Daoy (cell line): ENCODE results near the gene AKAP10. TPM values are rescaled to one million over a fixed set of nuclear protein-coding genes. Genes with fewer than 3 reads are reported as not detected.
"Not testable (repeated sequence)": the region's sequence is repeated elsewhere in the genome, so short reads cannot be mapped to it uniquely, and the experiment has no call there.

Source experiments
- DNase-seq: peaks from one replicate; pipeline ENCODE4 v3.0.0-alpha.2; 2015; ENCODE audit warnings: low read depth
- total RNA-seq: library from RNA; depleted of rRNA; stranded (reverse); fragments of >200 nt; shearing (Covaris generic); gene quantifications from 2 replicates; pipeline ENCODE4 v1.2.3, GENCODE V29; 2014

Gene AKAP10
- total RNA-seq, 1 experiment from 2014 or later: 17.7 TPM

DNA sequence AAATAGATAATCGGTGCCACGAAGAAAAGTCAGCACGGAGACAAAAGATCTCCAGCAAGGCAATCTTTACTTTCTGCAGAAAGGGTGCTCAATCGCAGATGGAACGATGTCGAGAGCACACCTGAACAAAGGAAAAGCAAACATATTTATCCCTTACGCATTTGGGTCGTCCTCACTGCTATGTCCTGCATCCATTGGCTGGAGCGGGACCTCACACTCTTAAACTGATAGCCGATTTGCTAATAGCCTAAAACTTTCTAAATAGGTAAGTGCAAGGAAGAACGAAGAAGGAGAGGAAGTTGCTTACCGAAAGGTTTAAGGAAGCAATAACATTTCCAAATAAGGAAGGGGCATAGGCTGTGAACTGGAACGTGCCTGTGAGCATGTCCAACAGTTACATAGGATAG is 1.2 kb upstream of the AKAP10 start:
- no peak for DNase-seq

DNA sequence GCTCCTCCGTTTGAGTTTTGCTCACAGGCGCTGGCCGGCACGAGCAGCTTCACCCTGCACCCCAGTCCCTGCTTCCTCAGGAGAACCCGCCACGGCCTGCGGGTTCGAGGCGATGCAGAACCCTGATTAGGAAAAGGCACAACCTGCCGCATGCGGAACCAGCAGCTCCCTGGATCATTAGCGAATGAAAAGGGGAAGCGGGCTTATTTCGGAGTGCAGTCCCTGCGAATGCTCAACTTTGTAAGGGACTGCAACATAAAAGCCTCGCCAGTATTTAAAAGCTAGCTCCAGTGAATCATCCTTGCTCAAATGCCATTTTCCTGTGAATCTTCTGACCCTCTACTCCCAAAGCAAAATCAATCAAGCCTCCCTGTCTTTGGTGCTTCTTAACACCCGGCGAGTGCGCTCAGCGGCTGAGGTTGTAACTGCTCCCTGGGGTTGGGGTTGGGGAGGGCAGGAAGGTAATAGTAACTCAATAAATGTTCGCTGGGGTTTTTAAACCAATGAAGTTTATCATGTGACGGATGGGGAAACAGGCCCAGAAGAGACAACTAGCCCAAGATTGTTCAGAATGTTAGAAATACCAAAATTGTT is 678 bp upstream of the AKAP10 start:
- no peak for DNase-seq

DNA sequence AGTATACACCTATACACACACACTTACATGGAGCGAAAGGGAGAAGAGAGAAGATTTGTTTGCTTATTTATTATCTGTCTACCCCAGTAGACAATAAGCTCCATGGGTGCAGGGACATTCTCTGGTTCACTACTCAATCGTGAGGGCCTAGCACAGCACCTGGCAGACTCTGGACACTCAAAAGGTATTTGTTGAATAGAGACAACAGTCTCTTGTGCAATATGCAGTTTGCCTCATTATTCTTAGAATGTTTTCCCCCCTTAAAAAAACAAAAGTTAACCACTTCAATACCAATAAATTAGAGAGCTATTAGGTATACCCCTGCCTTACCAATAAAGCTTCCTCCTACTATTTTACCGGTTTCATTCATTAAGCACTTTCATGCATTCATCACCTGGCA is 2.0 kb downstream of the AKAP10 start:
- DNase-seq: no peak

DNA sequence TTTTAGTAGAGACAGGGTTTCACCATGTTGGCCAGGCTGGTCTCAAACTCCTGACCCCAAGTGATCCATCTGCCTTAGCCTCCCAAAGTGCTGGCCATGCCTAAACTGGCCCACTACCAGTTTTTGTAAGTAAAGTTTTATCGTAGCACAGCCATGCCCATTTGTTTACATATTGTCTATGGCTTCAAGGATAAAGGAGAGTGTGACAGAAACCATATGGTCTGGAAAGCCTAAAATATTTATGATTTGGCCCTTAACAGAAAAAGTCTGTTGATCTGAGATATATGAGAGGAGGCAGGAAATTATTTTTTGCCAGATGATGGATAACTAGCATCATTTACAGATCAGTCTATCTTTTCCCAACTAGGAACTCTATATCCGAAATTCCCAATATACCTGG is 4.5 kb downstream of the AKAP10 start:
- no peak for DNase-seq

DNA sequence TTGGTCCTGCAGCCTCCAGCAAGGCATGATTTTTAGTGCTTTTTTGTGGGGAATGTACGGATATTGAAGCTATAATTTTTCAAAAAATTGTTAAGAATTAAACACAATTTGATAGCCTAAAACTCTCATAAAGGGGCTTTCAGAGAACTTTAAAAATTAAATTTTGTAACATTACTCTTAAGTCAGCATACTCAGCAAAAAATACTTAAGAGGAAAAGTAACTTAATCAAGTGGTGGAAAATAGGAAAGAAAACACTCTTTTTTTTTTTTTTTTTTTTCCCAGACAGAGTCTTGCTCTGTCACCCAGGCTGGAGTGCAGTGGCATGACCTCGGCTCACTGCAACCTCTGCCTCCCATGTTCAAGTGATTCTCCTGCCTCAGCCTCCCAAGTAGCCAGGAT is 14.7 kb downstream of the AKAP10 start:
- DNase-seq: not testable (repeated sequence)

DNA sequence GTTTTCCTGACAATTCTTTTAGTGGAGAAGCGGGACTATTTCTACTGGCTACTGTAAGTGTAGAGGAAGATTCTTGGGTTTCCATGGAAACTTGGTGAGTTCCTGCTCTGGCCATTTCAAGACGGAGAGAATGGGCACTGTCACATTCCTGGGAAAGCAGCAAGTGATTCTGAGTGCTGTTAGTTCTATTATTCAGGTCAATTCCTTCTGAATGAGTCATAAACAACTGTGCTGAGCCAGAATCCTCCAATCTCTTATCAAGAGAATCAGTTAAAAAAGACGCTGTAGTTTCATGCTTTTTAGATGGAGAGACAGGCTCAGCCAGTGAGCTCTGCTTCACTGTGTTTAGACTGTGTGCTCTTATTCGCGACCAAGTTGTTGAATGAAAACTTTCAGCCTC is 19.6 kb downstream of the AKAP10 start:
- peak; percentile 77 for DNase-seq

DNA sequence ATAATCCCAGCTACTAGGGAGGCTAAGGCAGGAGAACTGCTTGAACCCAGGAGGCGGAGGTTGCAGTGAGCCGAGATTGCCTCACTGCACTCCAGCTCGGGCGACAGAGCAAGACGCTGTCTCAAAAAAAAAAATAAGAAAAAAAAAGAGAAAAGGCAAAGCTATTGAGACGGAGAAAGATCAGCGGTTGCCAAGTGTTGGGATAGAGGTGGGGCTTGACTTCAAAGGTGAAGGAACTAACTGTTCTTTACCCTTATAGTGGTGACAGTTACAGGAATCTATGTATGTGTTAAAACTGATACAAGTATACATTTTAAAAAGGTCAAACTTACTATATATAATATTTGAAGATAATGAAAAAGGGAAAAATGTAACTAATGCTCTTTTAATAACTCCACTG is 22.5 kb downstream of the AKAP10 start:
- DNase-seq: no peak

DNA sequence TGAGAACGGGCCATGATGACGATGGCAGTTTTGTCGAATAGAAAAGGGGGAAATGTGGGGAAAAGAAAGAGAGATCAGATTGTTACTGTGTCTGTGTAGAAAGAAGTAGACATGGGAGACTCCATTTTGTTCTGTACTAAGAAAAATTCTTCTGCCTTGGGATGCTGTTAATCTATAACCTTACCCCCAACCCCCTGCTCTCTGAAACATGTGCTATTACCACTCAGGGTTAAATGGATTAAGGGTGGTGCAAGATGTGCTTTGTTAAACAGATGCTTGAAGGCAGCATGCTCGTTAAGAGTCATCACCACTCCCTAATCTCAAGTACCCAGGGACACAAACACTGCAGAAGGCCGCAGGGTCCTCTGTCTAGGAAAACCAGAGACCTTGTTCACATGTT is 26.2 kb downstream of the AKAP10 start:
- DNase-seq: not testable (repeated sequence)

DNA sequence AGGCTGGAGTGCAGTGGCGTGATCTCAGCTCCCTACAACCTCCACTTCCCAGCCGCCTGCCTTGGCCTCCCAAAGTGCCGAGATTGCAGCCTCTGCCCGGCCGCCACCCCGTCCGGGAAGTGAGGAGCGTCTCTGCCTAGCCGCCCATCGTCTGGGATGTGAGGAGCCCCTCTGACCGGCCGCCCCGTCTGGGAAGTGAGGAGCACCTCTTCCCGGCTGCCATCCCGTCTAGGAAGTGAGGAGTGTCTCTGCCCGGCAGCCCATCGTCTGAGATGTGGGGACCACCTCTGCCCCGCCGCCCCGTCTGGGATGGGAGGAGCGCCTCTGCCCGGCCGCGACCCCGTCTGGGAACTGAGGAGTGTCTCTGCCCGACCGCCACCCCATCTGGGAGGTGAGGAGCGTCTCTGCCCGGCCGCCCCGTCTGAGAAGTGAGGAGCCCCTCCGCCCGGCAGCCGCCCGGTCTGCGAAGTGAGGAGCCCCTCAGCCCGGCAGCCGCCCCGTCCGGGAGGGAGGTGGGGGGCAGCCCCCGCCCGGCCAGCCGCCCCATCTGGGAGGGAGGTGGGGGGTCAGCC is 26.9 kb downstream of the AKAP10 start:
- not testable (repeated sequence) for DNase-seq

DNA sequence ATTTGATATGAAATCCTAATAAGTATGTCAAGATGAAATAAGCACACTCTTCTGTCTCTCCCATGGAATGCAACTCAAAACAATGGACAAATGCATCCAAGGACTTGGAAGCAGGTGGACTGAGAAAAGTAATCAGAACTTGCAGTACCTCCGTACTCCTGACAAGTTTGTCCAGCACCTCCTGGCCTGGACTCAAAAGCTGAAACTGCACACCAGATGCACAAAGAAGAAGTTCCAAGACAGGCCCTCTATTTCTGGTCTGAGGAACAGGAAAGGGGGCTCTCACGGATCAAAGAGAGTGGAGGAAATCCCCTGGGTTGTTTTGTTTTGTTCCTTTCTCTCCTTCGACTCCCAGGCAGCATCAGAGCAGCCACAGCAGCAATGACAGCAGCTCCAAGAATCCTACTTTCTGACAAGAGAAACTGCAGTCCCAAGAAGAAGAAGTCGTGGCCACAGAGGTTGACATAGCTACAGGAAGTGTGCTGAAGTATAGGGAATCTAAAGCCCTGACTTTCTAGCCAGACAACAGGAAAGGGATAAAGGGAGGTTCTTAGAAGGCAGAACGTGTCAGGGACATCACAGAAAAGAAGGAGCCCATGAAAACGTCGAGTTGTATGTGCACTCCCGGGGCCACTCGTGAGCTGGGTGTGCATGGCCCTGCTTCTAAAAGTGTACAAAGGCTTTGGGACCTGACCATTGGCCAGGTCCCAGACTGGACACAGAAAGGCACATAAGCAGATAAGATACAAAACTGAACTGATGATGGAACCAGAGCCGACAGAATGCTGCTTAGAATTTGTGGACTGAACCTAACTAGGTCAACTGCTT is 29.3 kb downstream of the AKAP10 start:
- no peak for DNase-seq

DNA sequence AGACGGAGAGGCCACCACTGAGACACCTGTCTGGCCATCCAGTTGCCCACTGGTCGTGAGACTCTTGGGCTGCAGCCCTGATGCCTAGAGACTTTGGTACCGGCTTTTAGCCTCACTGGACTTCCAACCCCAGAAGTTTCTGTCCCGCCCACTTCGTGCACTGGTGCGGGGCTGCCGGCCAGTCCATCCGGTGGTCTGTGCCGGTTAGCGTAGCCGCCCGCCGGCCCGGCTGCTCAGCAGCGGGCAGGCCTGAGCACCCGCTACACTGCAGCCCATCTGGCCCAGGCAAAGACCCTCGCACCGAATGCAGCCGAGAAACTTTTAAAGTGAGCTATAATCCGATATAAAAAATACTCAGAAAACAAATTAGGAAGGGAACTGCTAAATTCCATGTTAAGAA is 30.7 kb downstream of the AKAP10 start:
- DNase-seq: no peak

DNA sequence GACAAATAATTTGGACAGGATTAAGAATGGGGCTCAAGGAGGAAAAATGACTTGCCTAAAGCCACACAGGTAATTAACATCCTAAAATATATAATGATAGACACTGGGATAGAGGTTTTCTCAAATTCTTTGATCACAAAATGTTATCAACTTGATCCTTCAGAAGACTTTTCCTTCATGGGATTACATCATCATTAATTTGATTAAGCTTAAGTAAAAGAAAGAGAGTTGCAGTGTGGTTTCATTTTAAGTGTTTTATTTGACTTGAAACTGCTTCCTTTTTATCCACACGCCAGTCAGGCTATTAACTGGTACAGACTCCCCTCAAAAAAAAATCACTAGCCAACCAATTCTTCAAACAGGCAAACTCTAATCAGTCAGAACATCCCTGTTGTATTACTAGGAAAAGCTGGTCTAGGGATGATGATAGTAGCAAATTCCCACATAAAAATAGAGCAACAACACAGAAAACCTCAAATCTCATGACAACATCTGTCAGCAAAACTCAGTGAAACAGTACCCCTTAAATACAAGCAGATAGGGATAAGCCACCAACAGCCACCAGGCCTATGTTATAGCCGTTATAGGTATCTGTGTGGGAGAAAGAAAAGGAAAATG is 32.5 kb downstream of the AKAP10 start:
- no peak for DNase-seq

DNA sequence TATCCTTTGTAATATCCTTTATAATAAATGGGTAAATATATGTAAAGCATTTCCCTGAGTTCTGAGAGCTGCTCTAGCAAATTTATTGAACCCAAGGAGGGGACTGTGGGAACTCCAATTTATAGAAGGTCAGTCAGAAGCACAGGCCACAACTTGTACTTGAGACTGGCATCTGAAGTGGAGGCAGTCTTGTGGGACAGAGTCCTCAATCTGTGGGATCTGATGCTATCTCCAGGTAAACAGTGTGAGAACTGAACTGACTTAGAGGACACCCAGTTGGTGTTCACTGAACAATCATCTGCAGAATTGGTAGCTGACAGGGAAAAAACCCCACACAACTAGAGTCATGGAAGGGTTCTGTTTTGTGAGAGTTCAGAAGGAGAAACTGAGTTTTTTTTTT is 34.0 kb downstream of the AKAP10 start:
- DNase-seq: no peak

DNA sequence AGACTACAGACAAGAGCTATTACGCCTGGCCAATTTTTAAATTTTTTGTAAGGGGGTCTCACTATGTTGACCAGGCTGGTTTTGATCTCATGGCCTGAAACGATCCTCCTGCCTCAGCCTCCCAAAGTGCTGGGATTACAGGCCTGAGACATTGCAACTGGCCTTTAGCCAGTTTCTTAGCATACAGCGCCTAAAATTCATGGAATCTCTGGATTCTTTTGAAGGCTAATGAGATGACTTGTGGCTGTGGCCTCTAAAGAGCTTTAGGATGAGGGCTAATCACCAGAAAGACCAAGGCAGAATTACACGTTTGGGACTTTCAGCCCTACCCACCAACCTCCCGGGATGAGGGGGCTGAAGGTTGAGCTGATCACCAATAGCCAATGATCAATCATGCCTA is 34.6 kb downstream of the AKAP10 start:
- DNase-seq: no peak

DNA sequence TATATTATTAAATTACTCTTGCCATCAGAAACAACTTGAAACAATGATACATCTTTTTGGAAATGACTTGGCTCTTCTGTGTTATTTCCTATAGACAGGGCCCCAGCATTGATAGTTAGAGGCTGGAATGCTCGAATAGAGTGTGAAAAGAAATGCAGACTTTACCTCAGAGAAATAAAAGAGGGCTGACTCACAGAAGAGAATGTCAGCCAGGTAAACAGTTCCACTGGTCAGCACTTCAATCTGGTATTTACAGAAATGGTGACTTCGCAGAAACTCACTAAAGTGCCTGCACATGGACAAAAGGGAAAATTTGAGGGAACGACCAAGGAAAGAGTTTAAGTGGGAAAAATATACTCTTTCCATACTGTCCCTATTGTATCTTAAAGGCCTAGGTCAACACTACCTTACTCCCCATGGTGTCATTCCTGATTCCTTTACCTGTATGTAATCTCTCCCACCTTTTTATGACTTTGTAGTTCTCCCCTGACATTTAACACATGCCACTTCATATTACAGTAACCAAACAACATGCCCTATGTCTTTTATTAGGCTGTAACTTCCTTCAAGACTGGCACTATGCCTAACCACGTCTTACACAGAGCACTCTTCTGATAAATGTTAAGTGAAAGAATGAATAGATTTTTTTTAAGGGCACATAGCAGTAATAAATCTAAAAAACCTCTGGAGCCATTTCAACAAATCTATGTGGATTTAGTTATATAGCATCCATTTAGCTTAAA is 36.7 kb downstream of the AKAP10 start:
- DNase-seq: no peak

DNA sequence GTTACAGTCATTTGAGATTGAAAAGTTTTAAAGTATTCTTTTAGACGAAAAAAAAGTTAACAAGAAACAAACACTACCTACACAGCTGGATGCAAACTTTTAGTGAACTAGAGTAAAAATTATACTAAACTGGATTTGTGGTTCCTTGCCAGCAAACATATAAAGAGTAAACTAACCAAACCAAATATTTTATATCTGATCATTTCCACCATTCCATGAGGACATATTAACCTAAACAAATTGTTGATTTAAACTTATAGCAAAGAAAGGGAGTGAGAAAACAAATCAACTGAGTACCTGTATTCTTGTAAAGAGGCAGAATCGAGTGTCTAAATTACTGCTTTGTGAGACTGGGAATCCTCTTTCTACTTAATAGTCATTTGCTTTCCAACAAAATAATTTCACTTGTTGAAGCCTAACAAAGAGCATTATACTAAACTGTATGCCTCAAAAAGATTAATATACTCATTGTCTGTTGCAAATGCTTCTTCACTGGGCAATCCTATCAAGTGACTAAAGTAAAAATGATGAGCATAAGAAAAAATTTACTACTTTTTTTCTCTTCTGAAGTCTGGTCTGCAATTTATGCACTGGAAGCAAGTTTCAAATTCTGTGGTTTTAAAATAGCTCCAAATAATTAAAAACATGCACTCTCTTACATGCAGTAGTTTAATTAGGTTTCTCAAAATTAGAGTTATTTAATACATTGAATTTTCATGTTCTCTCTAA is 37.5 kb downstream of the AKAP10 start:
- DNase-seq: no peak

DNA sequence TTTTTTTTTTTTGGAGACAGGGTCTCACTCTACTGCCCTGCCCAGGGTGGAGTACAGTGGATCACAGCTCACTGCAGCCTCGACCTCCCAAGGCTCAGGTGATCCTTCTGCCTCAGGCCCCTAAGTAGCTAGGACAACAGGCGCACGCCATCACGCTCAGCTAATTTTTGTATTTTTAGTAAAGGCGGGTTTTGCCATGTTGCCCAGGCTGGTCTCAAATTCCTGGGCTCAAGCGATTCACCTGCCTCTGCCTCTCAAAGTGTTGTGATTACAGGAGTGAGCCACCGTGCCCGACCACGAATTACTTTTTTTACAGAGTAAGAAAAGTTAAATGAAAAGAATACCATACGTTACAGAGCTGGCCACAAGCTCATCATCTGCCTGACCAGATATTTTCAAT is 38.9 kb downstream of the AKAP10 start:
- no peak for DNase-seq

DNA sequence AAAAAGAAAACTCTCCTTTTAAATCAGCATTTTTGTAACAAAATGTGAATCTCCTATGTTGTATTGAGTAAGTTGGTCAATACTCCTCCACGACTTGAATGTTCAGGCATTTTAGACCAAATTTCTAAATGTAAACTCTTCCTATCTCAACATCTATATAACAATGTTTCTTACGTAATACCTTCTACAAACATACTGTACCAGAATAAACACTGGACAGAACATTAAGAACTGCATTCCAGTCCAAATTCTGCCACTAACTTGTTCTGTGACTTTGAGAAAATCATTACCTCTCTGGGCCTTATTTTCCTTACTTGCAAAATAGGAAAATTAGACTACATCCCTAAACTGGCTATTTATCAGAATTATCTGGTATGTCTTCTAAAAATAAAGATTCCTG is 40.1 kb downstream of the AKAP10 start:
- DNase-seq: no peak

DNA sequence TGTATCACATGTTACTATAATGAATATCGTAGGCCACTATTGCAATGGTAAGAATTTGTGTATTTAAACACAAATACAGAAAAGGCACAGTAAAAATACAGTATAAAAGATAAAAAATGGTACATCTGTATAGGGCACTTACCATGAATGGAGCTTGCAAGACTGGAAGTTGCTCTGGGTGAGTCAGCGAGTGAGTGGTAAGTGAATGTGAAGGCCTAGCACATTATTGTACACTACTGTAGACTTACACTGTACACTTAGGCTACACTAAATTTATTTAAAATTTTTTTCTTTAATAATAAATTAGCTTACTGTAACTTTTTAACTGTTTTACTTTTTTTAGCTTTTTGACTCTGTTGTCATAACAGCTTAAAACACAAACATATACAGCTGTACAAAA is 42.5 kb downstream of the AKAP10 start:
- no peak for DNase-seq

DNA sequence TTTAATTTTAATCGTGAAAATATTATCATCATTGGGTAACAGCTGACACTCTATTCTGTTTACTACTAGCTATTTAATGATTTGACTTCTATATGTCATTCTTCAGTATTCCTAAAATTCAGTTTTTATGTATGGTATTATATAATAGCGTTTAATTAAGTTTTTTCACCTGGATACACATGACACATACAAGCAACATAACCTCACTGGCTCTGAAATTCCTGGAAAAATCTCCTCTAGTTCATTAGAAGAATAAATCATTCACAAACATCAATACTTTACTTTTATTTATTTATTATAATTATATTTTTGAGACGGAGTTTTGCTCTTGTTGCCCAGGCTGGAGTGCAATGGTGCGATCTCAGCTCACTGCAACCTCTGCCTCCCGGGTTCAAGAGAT is 44.0 kb downstream of the AKAP10 start:
- no peak for DNase-seq

DNA sequence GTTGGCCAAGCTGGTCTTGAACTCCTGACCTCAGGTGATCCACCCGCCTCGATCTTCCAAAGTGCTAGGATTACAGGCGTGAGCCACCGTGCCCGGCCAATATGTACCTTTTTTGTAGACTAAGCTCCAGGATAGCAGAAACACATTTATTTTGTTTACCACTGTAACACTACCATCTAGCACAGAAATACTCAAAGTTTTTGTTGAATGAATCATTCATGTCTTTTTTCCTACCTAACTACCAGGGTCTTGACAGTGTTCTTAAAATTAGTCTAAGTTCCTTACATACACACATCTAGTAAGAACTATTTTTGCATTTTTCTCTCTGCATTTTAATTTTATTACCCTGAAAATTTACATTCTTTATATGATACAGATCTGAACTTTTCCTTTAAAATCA is 44.4 kb downstream of the AKAP10 start:
- DNase-seq: no peak
